ENCODE measurements around the gene ANKRD28. TPM values are rescaled to one million over a fixed set of nuclear protein-coding genes. Genes with fewer than 3 reads are reported as not detected.

Gene ANKRD28
- total and polyA plus RNA-seq, 2 of the 8 experiments (the other 6 are each of a cell fraction or from before 2014, with no cell fraction given): 39.1 to 61.7 TPM

DNA sequence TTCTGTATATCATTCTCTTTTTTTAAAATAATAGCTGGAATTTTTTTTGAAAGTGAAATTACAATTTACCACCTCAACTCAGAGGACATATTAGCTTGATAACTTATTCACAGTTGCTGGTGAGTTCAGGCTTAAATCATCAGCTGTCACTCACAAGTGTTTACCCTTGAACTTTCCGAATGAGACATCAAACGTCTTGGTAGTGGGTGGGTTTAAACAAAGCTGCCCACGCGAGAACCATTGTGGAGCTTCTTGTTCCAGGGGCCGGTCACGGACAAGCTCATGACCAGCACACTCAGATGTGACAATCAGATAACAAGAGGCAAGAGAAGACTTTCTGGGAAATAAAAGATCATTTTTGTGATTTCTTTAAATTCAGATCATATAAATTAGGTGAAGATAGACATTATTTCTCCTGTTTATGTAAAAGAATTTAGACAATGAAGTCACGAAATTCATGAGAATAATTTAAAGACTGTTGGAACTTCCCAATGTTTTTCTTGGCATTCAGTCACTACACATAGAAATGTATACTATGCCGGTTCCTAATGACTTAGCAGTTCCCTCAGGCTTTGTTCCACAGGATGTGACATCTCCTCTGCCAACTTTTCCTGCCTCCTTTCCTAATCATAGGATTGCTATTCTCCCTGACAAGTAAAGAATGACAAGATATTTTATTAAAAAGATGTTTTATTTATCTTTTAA is 167.0 kb downstream of the ANKRD28 start:
- H2BK15ac ChIP-seq (ENCODE audit: low read length): no peak overlapping the region
- H4K8ac ChIP-seq (ENCODE audit: extremely low read depth, insufficient read depth, low read length): no peak overlapping the region
- no peaks in the 10 kb centered on the region for H3K36me3 ChIP-seq (ENCODE audit: control insufficient read depth in 2 of 4, insufficient read depth in 4 of 4, low read length in 3 of 4)
- no peak overlapping the region for H4K5ac ChIP-seq (ENCODE audit: insufficient read length, low read depth, low read length)
- 0 out of 2 replicates have a peak overlapping the region, but pooled peaks have one; percentile 27 for H3K27ac ChIP-seq (ENCODE audit: low read depth, low read length)
- FAIRE-seq (no peak), DNase-seq (ENCODE audit: low read depth in 1 of 2, low spot score in 2 of 2) (no peak)
- H3K23me2 ChIP-seq (ENCODE audit: low read depth, low read length): no peaks in the 10 kb centered on the region
- WGBS, 2 experiments (ENCODE audit: extremely low coverage in 1 of 2, insufficient coverage in 1 of 2, insufficient read length in 1 of 2, insufficient replicate concordance in 2 of 2, low coverage in 1 of 2, low lambda C conversion rate in 2 of 2, missing lambda C conversion rate in 1 of 2): 54% methylated on average over 8 of the region's 8 CpGs; no CpG with 5 or more reads in 1 of the 2 experiments
- H2BK20ac ChIP-seq (ENCODE audit: low read length): no peak overlapping the region
- H3K4me3 ChIP-seq (ENCODE audit: extremely low read depth in 1 of 4, insufficient read depth in 2 of 4, low read depth in 3 of 4, low read length in 4 of 4): no peak overlapping the region
- no peaks in the 10 kb centered on the region for H3K27me3 ChIP-seq (replicated peaks in 1 of 4; ENCODE audit: control insufficient read depth in 3 of 4, extremely low read depth in 1 of 4, insufficient read depth in 3 of 4, low read length in 3 of 4)
- H3K23ac ChIP-seq (ENCODE audit: insufficient read length): no peak overlapping the region
- H3K18ac ChIP-seq (ENCODE audit: extremely low read depth, low read length): no peak overlapping the region; the same call in 1 of the 2 replicates
- H4K20me1 ChIP-seq (replicated peaks in 1 of 2; ENCODE audit: control insufficient read depth in 1 of 2, insufficient read depth in 2 of 2, low read length in 2 of 2): no peaks in the 10 kb centered on the region
- H2BK120ac ChIP-seq (replicated peaks; ENCODE audit: low read depth, low read length): no peak overlapping the region
- H3K4me1 ChIP-seq (replicated peaks in 1 of 4; ENCODE audit: control insufficient read depth in 3 of 4, insufficient read depth in 4 of 4, low read length in 3 of 4): peaks cover 15 to 41% (median 28%) of the 10 kb centered on the region in 4 experiments
- no peak overlapping the region for H2AK5ac ChIP-seq (ENCODE audit: low read depth, low read length)
- H3K14ac ChIP-seq (ENCODE audit: insufficient read length): no peak overlapping the region
- ChIA-PET CTCF (ENCODE audit: partially characterized antibody) (interaction anchor here (0.6 to 2.5 kb wide), 14 partner anchors 13 to 628 kb away, joined by 3 to 16 read pairs (median 4); no protein-coding TSS in a partner anchor), POLR2A (ENCODE audit: partially characterized antibody) (no interaction called here)
- H3K4ac ChIP-seq (replicated peaks; ENCODE audit: insufficient read length, low read depth, low read length): no peak overlapping the region
- H2AFZ ChIP-seq (ENCODE audit: low read length): no peak overlapping the region
- no peak overlapping the region for H3K56ac ChIP-seq (replicated peaks; ENCODE audit: insufficient read length, low read depth, low read length)
- no peak overlapping the region for H4K91ac ChIP-seq (replicated peaks; ENCODE audit: insufficient read length, low read length)
- H2BK12ac ChIP-seq (ENCODE audit: low read depth, low read length): no peak overlapping the region
- 0 out of 4 replicates have a peak overlapping the region, but pooled peaks of 1 of the 2 experiments have one; percentile 30 for H3K4me2 ChIP-seq (ENCODE audit: insufficient read depth in 1 of 2, low read depth in 2 of 2, low read length in 2 of 2)
- H2BK5ac ChIP-seq (ENCODE audit: low read depth, low read length): no peak overlapping the region
- H3K9ac ChIP-seq (replicated peaks in 1 of 4; ENCODE audit: extremely low read depth in 1 of 4, low read depth in 3 of 4, low read length in 3 of 4): no peak overlapping the region
- no peaks in the 10 kb centered on the region for H3K79me1 ChIP-seq (ENCODE audit: low read depth, low read length)
- H3K79me2 ChIP-seq (ENCODE audit: control insufficient read depth in 1 of 2, insufficient read depth in 2 of 2, low read length in 2 of 2): no peaks in the 10 kb centered on the region
- no peaks in the 10 kb centered on the region for H3K9me3 ChIP-seq (ENCODE audit: insufficient read depth in 2 of 2, low read depth in 1 of 2, low read length in 1 of 2)
- TF ChIP-seq SAP30 (IDR thresholded peaks at IDR 0.05; ENCODE audit: insufficient read depth, insufficient replicate concordance, low read length) (no peak), MAFK (IDR thresholded peaks at IDR 0.05; ENCODE audit: low read depth, low read length) (0 out of 2 replicates have a peak, but pooled peaks have one; percentile 4)
